T follicular helper cell (primary cell): ENCODE data around the gene GBGT1.

ENCODE experiments used
- DNase-seq: peaks from one replicate; pipeline ENCODE4 v3.0.0-alpha.2; 2020; ENCODE audit warnings: low read depth

Gene GBGT1

GRCh38 chr9:133162861-133163503 lies 732 bp downstream of the GBGT1 start:
- DNase-seq, result no peak

- no peak for DNase-seq
These were observed 2.2 kb downstream of the GBGT1 start for GRCh38 chr9:133161547-133161950.

DNA sequence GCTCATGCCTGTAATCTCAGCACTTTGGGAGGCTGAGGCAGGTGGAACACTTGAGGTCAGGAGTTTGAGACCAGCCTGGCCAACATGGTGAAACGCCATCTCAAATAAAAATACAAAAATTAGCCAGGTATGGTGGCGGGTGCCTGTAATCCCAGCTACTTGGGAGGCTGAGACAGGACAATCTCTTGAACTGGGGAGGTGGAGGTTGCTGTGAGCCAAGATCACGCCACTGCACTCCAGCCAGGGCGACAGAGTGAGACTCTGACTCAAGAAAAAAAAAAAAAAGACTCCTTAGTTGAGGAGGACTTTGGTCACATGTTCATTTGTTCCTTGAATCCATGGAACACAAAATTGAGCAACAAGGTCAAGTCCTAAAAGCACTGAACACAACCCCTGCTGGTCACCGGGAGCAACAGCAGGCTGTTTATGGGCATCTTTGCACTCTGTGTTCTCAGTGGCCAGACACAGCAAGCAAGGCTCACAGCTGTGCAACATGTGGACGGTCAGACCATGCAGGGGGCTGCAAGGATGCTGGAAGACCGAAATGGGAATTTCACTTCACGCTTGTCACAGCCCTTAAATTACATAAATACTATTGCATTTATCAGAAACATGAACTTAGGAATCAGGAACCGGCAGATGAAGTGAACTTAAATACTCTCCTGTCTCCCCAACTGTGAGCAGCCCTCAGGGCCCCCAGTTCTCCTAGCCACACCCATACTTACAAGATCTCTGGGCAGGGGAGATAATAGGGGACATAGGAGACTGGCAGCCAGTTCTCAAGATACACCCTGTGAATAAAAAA lies 2.8 kb downstream of the GBGT1 start:
- DNase-seq, result no peak

- no peak for DNase-seq
These were observed 5.0 kb downstream of the GBGT1 start for GRCh38 chr9:133158695-133159094.

DNA sequence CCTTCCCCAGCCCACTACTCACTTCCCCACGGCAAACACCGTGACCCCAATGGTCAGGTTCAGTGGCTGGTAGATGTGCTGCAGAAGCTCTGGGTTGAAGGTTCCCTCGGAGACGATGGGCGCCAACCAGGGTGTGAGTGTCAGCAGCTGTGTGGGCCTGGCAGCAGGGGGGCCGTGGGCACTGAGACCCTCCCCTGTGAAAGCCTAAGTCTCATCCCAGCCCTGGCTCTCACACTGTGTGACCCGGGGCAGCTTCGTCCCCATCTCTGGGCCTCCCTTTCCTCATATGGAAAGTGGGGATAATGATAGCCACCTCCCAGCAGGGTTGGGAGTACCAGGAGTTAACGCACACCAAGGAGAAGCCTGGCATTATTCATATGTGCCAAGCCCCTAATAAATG lies 8.6 kb downstream of the GBGT1 start:
- DNase-seq, result no peak

- DNase-seq, result no peak
These were observed 9.4 kb downstream of the GBGT1 start for GRCh38 chr9:133154097-133154989.

DNA sequence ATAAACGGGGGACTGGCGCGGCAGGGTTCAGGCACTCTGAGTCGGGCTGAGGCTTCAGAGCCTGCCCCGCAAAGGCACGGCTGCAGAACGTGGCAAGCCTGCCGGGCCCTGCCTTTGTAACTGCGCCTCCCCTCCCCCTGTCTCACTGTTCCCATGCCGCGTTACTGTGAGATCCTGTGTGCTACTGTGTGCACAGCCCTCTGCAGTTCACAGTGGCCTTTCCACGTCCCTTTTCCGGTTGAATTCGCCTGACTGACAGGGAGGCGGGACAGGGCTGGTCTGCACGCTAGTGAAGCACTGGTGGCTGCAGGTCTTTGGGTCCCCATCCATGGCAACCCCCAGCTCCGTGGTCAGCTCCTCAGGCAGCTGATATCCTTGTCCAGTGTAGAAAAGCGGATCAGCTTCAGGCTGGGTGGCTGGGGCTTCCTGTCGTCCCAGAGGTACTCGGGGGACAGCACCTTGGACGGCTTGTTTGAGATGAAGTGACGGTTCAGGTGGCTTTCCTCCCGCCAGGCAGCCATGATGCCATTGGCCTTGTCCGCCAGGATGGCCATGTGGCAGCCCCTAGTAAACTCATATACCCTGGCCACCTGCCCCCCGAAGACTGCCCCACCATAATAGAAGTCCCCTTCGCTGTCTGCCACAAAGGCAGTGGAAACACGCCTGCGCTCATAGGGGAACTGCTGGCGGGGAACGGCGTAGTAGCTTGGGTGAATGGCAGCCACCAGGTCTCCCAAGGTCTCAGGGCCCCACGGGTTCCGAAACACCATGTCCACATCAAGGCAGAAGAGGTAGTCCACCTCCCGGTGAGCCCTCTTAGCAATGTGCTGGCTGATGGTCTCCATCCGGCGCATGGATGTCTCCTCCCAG lies 10.3 kb downstream of the GBGT1 start:
- no peak for DNase-seq

DNA sequence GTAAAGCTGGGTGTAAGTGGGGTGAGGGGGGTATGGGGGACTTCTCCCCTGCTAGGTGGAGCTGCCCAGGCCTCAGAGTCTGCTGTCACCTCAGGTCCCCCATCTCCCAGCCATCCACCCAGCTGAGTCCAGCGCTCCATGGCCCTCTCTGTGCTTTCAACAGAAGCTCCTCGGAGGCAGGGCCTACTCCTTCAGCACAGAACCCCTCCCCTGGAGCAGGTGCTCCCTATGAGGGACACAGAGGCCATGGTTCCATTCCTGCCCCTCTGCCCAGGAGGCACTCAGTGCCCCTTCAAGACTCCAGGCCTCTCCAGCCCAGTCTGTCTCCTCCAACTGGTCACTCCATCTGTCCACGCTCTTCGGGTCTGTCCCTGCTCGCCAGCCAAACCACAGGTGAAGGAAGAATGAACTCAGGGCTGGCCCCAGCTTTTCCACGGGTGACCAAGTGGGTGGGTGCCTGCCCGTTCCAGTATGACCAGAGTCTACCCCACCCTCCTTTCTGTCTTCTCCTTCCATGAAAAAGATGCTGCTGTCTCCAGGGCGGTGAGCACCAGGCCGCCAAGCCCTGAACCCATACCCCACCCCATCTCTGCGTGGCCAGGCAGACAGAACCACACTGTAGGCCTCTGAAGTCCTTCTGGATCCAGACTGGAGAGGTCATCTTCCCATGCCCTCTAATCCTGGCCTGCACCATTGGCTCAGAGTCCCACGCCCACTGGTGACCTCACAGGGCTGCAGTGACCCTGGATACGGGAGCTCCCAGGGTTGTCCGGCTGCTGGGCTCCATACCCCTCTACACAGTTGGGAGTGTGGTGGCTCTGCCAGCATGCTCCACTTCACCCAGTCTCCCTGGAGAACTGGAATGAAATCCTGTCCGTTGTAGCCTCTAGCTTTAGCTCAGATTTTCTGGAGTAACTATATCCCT lies 11.9 kb downstream of the GBGT1 start:
- no peak for DNase-seq

DNA sequence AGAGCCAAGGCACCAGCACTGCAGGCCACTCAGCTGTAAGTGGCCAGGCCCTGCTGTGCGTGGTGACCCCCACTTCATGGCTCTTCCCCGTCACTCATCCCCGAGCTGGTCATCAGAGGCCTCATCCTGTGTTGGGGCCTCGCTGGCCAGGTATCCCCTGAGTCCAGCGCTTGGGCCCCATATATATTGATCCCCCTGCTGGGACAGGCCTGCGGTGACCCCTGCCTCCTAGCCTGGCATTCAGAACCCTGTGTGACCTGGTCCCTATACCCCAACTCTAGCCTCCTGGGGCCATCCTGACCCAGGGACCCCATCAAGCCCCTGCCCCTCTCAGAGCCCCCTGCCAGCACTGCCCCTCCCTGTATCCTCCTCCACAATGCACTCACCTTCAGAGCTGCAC lies 12.7 kb downstream of the GBGT1 start:
- DNase-seq, result no peak

DNA sequence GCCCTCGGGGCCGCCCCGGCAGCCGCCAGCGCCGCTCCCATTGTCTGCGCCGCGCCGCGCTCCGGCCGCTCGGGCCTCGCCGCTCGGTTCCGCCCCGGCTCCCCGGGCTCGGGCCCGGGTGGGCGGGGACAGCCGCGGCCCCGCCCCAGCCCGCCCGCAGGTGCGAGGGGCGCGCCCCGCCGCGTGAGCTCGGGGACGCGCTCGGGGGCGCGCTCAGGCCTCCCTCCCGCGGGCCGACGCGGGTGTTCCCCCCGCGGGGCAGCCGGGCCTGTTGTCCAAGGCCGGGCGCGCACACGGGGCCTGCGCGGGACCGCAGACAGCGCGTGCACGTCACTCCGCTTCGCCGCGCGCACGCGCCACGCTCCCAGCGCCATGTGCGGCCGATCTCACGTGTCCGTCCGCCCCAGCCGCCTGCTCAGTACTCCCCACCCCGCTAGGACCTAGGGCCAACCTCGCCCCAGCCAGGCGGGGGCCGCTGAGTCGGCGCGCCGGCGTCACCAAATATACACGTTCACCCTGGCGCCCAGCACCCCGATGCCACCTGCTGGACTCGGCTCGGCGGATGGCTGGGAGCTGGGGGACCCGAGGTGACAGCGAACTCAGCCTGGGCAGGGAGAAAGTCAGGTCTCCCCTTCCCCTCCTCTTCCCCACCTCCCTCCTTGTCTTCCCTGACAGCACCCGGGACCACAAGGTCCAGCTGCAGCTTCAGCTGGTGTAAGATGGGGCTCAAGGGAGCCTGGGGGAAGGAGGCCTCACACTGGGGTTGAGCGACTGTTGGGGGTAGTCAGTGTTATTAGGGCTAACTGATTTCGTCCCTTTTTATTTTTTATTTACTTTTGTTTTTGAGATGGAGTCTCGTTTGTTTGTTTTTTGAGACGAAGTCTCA lies 14.3 kb downstream of the GBGT1 start:
- peak; percentile 62 for DNase-seq

DNA sequence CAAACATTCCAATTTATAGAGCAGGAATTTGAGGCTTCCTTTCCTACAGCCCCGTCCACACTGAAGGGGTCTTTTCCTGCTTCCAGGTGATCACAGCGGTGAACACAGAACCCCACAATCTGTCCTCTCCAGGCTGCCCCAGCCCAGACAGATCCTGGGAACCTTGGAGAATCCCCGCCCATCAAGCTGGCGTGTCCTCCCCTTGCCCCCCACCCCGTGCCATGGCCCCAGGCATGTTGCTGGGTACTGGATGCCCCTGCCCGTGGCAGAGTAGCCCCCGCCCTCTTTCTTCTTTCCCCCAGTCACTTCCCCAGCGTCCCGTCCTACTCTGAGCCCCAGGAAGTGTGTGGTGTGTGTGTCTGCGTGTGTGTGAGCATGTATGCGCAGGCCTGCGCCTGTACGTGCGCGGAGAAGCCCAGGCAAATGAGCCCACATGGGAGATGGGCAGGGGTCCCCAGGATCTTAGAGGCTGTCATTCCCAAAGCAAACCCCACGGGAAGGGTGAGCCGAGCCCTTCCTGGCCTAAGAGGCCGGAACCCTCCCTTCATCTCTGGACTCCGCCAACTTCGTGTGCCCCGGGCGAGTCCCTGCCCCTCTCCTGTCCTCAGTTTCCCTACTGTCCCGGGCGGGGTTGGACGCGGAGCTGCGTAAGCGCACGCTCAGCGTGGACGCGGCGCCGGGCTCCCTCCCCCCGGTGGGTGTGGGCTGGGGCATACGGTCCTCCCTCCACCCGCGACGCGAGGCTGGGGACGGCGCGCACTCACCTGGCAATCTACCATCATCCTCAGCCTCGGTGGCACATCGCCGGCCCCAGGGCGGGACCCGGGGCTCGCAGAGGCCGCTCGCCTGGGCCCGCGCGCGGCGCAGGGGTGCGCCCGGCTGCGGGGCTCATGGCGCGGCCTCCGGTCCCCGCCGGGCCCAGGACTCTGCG lies 15.2 kb downstream of the GBGT1 start:
- peak; percentile 60 for DNase-seq

DNA sequence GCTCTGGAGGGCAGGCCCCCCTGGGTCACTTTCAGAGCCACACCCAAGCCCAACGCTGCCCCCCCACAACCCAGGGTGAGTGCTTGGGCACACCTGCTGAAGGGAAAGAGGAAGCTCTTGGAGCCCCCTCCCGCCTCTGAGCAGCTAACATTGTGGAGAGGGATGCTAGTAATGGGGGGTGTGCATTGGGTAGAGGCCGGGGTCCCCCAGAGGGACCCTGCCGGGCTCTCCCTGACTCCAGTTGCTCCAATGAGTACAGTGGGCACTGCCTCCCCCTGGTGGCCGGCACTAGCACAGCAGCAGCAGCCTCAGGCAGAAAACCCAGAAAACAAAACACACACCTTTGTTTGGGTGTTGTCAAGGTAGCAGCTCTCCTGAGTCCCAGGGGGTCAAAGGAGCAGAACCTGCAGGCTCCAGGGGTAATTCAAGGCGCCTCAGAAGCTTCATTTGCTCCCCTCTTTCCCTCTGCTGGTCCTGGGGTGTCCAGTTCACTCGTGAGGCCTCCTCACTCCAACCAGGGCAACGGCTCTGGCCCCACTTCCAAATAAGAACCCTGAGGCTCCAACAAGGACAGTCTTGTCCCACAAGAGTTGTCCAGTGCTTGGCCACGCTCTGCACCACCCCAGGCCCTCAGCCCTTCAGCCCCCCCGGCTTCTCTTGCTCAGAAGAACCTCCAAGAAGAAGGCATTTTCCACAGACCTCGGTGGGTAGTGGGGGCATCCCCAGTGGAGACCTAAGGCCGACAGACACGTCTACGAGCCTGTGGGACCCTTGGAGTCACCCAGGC lies 16.1 kb downstream of the GBGT1 start:
- peak; percentile 84 for DNase-seq

- DNase-seq, result no peak
These were observed 16.8 kb downstream of the GBGT1 start for GRCh38 chr9:133146746-133147411.

DNA sequence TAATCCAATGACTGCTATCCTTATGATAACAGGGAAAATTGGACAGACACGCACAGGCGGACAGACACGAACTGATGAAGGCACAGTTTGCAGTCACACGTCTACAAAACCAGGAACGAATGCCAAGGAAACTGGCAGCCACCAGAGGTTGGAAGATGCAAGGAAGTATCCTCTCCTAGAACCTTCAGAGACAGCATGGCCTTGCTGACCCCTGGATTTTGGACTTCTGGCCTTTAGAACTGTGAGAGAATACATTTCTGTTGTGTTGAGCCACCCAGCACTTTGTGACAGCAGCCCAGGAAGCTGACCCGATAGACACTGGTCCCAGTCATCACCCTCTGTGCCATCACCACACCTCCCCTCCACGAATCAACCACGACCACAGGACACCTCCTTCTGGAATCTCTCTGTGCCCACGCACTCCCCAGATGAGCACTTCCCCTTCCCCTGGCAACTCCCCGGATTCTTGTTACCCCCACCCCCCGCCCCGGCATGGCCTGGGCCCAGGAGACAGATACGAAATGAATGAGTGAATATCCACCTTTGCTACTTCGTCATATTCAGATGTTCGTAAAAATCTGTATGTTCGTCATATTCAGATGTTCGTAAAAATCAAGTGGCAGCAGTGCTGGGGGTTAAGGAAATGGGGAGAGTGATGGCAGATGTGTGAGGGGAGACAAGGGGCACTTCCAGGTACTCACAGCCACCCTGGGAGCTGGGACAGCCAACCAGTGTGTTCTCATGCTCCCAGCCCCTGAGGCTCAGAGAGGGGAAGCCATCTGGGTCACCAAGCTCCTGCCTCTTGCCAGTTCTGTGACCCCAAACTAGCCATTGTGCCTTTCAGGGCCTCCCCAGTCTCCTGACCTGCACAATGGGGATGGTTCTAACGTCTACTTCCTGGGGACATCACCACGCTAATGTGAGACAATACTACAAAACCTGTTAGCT lies 18.5 kb downstream of the GBGT1 start:
- DNase-seq, result no peak

DNA sequence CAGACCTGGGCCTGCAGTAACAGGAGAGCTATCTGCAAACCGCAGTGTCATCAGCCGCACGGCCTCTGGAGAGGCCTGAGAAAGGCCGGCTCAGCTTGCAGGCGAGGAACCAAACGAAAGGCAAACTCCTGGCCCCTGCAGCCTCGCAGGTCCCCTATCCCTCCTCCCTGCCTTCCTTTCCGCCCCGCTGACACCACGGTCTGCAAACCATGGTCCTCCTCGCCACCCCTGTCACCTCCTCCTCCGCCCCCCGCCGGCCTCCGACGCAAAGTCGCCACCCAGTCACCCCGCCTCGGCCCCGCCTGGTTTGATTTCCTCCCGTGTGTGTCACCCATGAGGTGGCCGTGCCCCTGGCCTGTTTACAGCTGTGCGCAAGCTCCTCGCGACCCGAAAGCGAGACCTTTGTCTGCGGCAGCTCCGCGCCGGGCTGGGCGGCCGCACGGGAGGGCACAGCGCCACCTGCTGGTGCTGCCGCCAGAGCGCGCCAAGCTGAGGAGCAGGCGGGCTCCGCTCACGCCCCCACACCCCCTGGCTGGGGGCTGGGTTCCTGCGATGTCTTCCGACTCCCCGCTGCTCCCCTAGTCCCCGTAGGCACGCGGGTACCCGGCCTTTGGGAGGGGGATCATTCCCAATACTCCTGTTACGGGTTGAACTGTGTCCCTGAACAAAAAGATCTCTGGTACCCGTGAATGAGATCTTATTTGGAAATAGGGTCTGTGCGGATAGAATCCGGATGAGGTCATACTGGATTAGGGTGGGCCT lies 19.4 kb downstream of the GBGT1 start:
- peak; percentile 83 for DNase-seq
